ENCODE data around the gene PRDM11. TPM values are rescaled to one million over a fixed set of nuclear protein-coding genes. Genes with fewer than 3 reads are reported as not detected.
"Not testable (repeated sequence)": the region's sequence is repeated elsewhere in the genome, so short reads cannot be mapped to it uniquely, and the experiment has no call there.

The PRDM11 gene
- total and polyA plus RNA-seq, 2 of the 8 experiments (the other 6 are each of a cell fraction or from before 2014, with no cell fraction given): 3.6 to 11.7 TPM

DNA sequence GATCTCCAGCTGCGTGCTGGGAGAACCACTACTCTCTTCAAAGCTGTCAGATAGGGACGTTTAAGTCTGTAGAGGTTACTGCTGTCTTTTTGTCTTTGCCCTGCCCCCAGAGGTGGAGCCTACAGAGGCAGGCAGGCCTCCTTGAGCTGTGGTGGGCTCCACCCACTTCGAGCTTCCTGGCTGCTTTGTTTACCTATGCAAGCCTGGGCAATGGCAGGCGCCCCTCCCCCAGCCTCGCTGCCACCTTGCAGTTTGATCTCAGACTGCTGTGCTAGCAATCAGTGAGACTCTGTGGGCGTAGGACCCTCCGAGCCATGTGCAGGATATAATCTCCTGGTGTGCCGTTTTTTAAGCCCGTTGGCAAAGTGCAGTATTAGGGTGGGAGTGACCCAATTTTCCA lies 18.6 kb upstream of the PRDM11 start:
- H3K27ac ChIP-seq (ENCODE audit: low read depth, low read length); H3K4me1 ChIP-seq (replicated peaks in 1 of 4; ENCODE audit: control insufficient read depth in 3 of 4, insufficient read depth in 4 of 4, low read length in 3 of 4); FAIRE-seq; H3K79me1 ChIP-seq (ENCODE audit: low read depth, low read length); H2BK12ac ChIP-seq (ENCODE audit: low read depth, low read length); H4K8ac ChIP-seq (ENCODE audit: extremely low read depth, insufficient read depth, low read length); H3K4me3 ChIP-seq (ENCODE audit: extremely low read depth in 1 of 4, insufficient read depth in 2 of 4, low read depth in 3 of 4, low read length in 4 of 4); H2BK20ac ChIP-seq (ENCODE audit: low read length); H3K4ac ChIP-seq (replicated peaks; ENCODE audit: insufficient read length, low read depth, low read length); H3K36me3 ChIP-seq (ENCODE audit: control insufficient read depth in 2 of 4, insufficient read depth in 4 of 4, low read length in 3 of 4); H3K56ac ChIP-seq (replicated peaks; ENCODE audit: insufficient read length, low read depth, low read length); H2AK5ac ChIP-seq (ENCODE audit: low read depth, low read length); H4K20me1 ChIP-seq (replicated peaks in 1 of 2; ENCODE audit: control insufficient read depth in 1 of 2, insufficient read depth in 2 of 2, low read length in 2 of 2); H4K5ac ChIP-seq (ENCODE audit: insufficient read length, low read depth, low read length); POLR2A ChIA-PET (ENCODE audit: partially characterized antibody); DNase-seq (ENCODE audit: low read depth in 1 of 2, low spot score in 2 of 2); H2AFZ ChIP-seq (ENCODE audit: low read length); H3K23me2 ChIP-seq (ENCODE audit: low read depth, low read length); H3K4me2 ChIP-seq (ENCODE audit: insufficient read depth in 1 of 2, low read depth in 2 of 2, low read length in 2 of 2); H3K14ac ChIP-seq (ENCODE audit: insufficient read length); H3K23ac ChIP-seq (ENCODE audit: insufficient read length); H3K18ac ChIP-seq (ENCODE audit: extremely low read depth, low read length); H2BK15ac ChIP-seq (ENCODE audit: low read length); H4K91ac ChIP-seq (replicated peaks; ENCODE audit: insufficient read length, low read length); H2BK5ac ChIP-seq (ENCODE audit: low read depth, low read length); H3K79me2 ChIP-seq (ENCODE audit: control insufficient read depth in 1 of 2, insufficient read depth in 2 of 2, low read length in 2 of 2); H3K27me3 ChIP-seq (replicated peaks in 1 of 4; ENCODE audit: control insufficient read depth in 3 of 4, extremely low read depth in 1 of 4, insufficient read depth in 3 of 4, low read length in 3 of 4); H2BK120ac ChIP-seq (replicated peaks; ENCODE audit: low read depth, low read length); H3K9ac ChIP-seq (replicated peaks in 1 of 4; ENCODE audit: extremely low read depth in 1 of 4, low read depth in 3 of 4, low read length in 3 of 4): not testable (repeated sequence)
- CTCF ChIA-PET (ENCODE audit: partially characterized antibody): interaction anchor here (0.8 kb wide), 1 partner anchor 191 kb away, joined by 3 read pairs; no protein-coding TSS in a partner anchor
- 92% methylated on average over 9 of the region's 9 CpGs; no CpG with 5 or more reads in 1 of the 2 experiments for WGBS, 2 experiments (ENCODE audit: extremely low coverage in 1 of 2, insufficient coverage in 1 of 2, insufficient read length in 1 of 2, insufficient replicate concordance in 2 of 2, low coverage in 1 of 2, low lambda C conversion rate in 2 of 2, missing lambda C conversion rate in 1 of 2)
- H3K9me3 ChIP-seq (ENCODE audit: insufficient read depth in 2 of 2, low read depth in 1 of 2, low read length in 1 of 2): peaks cover 6 to 12% of the 10 kb centered on the region in 2 experiments

Measured in H1 (cell line).